H54 (cell line): ENCODE measurements around the gene SLAMF1.
"Not testable (repeated sequence)": the region's sequence is repeated elsewhere in the genome, so short reads cannot be mapped to it uniquely, and the experiment has no call there.

ENCODE experiments used
- DNase-seq: peaks from one replicate; pipeline ENCODE4 v3.0.0; 2011; ENCODE audit warnings: low spot score, mixed read lengths; ENCODE audit not compliant: insufficient read length
- FAIRE-seq: peaks from 3 replicates; lab custom pipeline; 2011; peaks lifted over from hg19 to GRCh38; lab: Jason Lieb, UNC
- POLR2A ChIP-seq: IDR thresholded peaks from 2 replicates; pipeline ENCODE4 v1.6.1; 2011; ENCODE audit warnings: low read depth, mild to moderate bottlenecking, low read length

Gene SLAMF1

GRCh38 chr1:160657250-160657781, 10.5 kb upstream of the SLAMF1 start:
- TF ChIP-seq POLR2A, result no peak
- DNase-seq (no peak), FAIRE-seq (no peak)

- FAIRE-seq (no peak), DNase-seq (no peak)
- TF ChIP-seq POLR2A, result no peak
These were observed 9.9 kb upstream of the SLAMF1 start for GRCh38 chr1:160656737-160657136.

- DNase-seq (no peak), FAIRE-seq (no peak)
- no peak for TF ChIP-seq POLR2A
These were observed 6.8 kb upstream of the SLAMF1 start for GRCh38 chr1:160653620-160654016.

GRCh38 chr1:160652924-160653619, 6.2 kb upstream of the SLAMF1 start:
- DNase-seq (no peak), FAIRE-seq (no peak)
- TF ChIP-seq POLR2A, result no peak

GRCh38 chr1:160652065-160652641, 5.3 kb upstream of the SLAMF1 start:
- not testable (repeated sequence) for FAIRE-seq, DNase-seq

- no peak for TF ChIP-seq POLR2A
- no peak for FAIRE-seq
- DNase-seq, result no peak
These were observed 4.7 kb upstream of the SLAMF1 start for GRCh38 chr1:160651433-160652064.

GRCh38 chr1:160647329-160647720, 481 bp upstream of the SLAMF1 start:
- no peak for FAIRE-seq
- no peak for DNase-seq
- no peak for TF ChIP-seq POLR2A

GRCh38 chr1:160646180-160646579, 664 bp downstream of the SLAMF1 start:
- no peak for DNase-seq
- FAIRE-seq, result no peak

GRCh38 chr1:160645386-160646130, 1.3 kb downstream of the SLAMF1 start:
- FAIRE-seq (no peak), DNase-seq (no peak)
- TF ChIP-seq POLR2A, result no peak

More at GRCh38 chr1:160646180-160646579, 664 bp downstream of the SLAMF1 start:
- no peak for TF ChIP-seq POLR2A

- DNase-seq, result no peak
- no peak for FAIRE-seq
- TF ChIP-seq POLR2A, result no peak
These were observed 2.4 kb downstream of the SLAMF1 start for GRCh38 chr1:160644399-160644798.

GRCh38 chr1:160643138-160643537, 3.7 kb downstream of the SLAMF1 start:
- FAIRE-seq (no peak), DNase-seq (no peak)
- TF ChIP-seq POLR2A, result no peak

- no peak for TF ChIP-seq POLR2A
- DNase-seq, result no peak
- no peak for FAIRE-seq
These were observed 4.6 kb downstream of the SLAMF1 start for GRCh38 chr1:160642281-160642644.

GRCh38 chr1:160641323-160642280, 5.2 kb downstream of the SLAMF1 start:
- TF ChIP-seq POLR2A, result no peak
- FAIRE-seq (no peak), DNase-seq (no peak)
